ENCODE data around the gene NEK5.

DNA sequence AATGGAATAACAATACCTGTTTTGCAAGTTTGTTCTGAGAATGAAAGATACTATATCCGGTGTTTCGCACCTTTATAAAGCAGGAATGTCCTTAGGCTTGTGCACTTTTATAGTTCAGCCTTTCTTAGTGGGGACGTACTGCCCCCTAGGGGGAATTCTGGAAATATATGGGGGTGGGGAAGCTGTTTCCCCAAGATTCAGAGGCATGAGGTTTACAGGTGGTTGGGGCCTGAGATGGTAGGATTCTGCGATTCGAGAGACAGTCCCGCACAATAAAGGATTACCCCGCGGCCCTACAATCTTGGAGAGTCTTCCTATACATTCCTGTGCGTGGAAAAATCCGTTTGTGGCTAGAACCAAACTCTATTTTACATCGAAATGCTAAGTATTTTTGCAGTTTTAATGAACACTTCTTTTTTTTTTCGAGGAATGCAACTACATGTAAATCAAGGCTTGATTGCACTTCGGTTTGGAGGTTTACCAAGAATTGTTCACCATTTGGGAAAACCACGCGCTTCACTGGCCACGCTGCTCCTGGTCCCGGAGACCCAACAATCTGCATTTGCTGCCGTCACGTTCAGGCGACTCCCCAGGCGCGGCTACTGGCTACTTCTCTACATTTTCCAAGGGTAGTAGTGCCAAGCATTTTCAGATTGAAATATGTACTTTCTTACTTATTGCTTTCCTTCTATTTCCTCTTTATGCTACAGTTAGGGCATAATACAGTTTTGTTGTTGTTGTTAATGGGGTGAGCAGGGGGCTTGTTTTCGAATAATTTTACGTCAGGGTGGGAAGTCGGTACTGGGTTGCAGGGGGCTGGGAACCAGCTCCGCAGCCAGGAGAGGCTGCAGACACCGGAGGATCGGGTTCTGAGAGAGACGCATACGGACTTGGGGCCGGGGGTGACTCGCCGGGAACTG is 830 bp downstream of the NEK5 start:
- TF ChIP-seq, protein P1, sequence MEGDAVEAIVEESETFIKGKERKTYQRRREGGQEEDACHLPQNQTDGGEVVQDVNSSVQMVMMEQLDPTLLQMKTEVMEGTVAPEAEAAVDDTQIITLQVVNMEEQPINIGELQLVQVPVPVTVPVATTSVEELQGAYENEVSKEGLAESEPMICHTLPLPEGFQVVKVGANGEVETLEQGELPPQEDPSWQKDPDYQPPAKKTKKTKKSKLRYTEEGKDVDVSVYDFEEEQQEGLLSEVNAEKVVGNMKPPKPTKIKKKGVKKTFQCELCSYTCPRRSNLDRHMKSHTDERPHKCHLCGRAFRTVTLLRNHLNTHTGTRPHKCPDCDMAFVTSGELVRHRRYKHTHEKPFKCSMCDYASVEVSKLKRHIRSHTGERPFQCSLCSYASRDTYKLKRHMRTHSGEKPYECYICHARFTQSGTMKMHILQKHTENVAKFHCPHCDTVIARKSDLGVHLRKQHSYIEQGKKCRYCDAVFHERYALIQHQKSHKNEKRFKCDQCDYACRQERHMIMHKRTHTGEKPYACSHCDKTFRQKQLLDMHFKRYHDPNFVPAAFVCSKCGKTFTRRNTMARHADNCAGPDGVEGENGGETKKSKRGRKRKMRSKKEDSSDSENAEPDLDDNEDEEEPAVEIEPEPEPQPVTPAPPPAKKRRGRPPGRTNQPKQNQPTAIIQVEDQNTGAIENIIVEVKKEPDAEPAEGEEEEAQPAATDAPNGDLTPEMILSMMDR (IDR thresholded peaks at IDR 0.05): no peak
- TF ChIP-seq POLR2A (IDR thresholded peaks at IDR 0.05): no peak
